HG03060 (cell line): ENCODE measurements around the gene NDUFS1.

Experiments
- ATAC-seq: cut with Tn5 transposase; IDR thresholded peaks from one replicate; pipeline ENCODE4 v1.9.1; 2021; ENCODE audit warnings: low read depth, moderate number of reproducible peaks; ENCODE audit not compliant: unreplicated experiment

The NDUFS1 gene

GRCh38 chr2:206071807-206072206 is 87.4 kb downstream of the NDUFS1 start:
- ATAC-seq: no peak

- ATAC-seq: no peak
Measured at GRCh38 chr2:206069417-206069816, 89.8 kb downstream of the NDUFS1 start.

GRCh38 chr2:206068207-206068606 is 91.0 kb downstream of the NDUFS1 start:
- ATAC-seq: no peak
